H9 (cell line): ENCODE results near the gene UBE2Q1. TPM values are rescaled to one million over a fixed set of nuclear protein-coding genes. Genes with fewer than 3 reads are reported as not detected.

Experiments
- DNase-seq: peaks from one replicate; pipeline ENCODE4 v3.0.0-alpha.2; 2017
- H2AFZ ChIP-seq: one replicate; pipeline ENCODE4 v1.6.1; 2013; ENCODE audit warnings: mild to moderate bottlenecking, low read length, control low read depth, moderate library complexity
- H2AK5ac ChIP-seq: 2 replicates; pipeline ENCODE4 v1.6.1; 2013; ENCODE audit warnings: low read length, control low read depth, mixed read lengths; ENCODE audit not compliant: insufficient read length
- H2BK120ac ChIP-seq: one replicate; pipeline ENCODE4 v1.6.1; 2013; ENCODE audit warnings: low read depth, mild to moderate bottlenecking, low read length, control low read depth, inconsistent platforms; ENCODE audit not compliant: poor library complexity, severe bottlenecking
- H2BK12ac ChIP-seq: 2 replicates; pipeline ENCODE4 v1.6.1; 2013; ENCODE audit warnings: low read length, control low read depth, mixed read lengths, low read depth; ENCODE audit not compliant: insufficient read length
- H2BK15ac ChIP-seq: 2 replicates; pipeline ENCODE4 v1.6.1; 2013; ENCODE audit warnings: low read depth, low read length, control low read depth
- H2BK20ac ChIP-seq: one replicate; pipeline ENCODE4 v1.6.1; 2013; ENCODE audit warnings: low read depth, mild to moderate bottlenecking, low read length, control low read depth, inconsistent platforms; ENCODE audit not compliant: poor library complexity, severe bottlenecking
- H2BK5ac ChIP-seq: 2 replicates; pipeline ENCODE4 v1.6.1; 2013; ENCODE audit warnings: low read length, control low read depth, mixed read lengths; ENCODE audit not compliant: insufficient read length
- H3K14ac ChIP-seq: 2 replicates; pipeline ENCODE4 v1.6.1; 2013; ENCODE audit warnings: low read length, control low read depth; ENCODE audit not compliant: insufficient read depth
- H3K18ac ChIP-seq: 2 replicates; pipeline ENCODE4 v1.6.1; 2013; ENCODE audit warnings: low read depth, mild to moderate bottlenecking, mixed read lengths, low read length, control low read depth; ENCODE audit not compliant: insufficient read length
- H3K23ac ChIP-seq: 2 replicates; pipeline ENCODE4 v1.6.1; 2013; ENCODE audit warnings: low read length, control low read depth, mixed read lengths, low read depth; ENCODE audit not compliant: insufficient read length
- H3K23me2 ChIP-seq: 2 replicates; pipeline ENCODE4 v1.6.1; 2013; ENCODE audit warnings: low read depth, mild to moderate bottlenecking, mixed read lengths, low read length, control low read depth; ENCODE audit not compliant: insufficient read length, poor library complexity, severe bottlenecking
- H3K27ac ChIP-seq: 2 replicates; pipeline ENCODE4 v1.5.1; 2013; ENCODE audit warnings: low read length, control low read depth, mixed read lengths, low read depth; ENCODE audit not compliant: insufficient read length
- H3K27me3 ChIP-seq: 2 replicates; pipeline ENCODE4 v1.6.1; 2013; ENCODE audit warnings: low read length, control low read depth, inconsistent platforms; ENCODE audit not compliant: insufficient read depth
- H3K4ac ChIP-seq: 2 replicates; pipeline ENCODE4 v1.6.1; 2013; ENCODE audit warnings: low read depth, mild to moderate bottlenecking, control low read depth, inconsistent platforms, low read length, moderate library complexity
- H3K4me1 ChIP-seq: 2 replicates; pipeline ENCODE4 v1.6.1; 2013; ENCODE audit warnings: low read length, control low read depth, inconsistent platforms; ENCODE audit not compliant: insufficient read depth
- H3K4me2 ChIP-seq: 2 replicates; pipeline ENCODE4 v1.6.1; 2013; ENCODE audit warnings: low read length, control low read depth, mixed read lengths; ENCODE audit not compliant: insufficient read length, insufficient read depth
- H3K56ac ChIP-seq: 2 replicates; pipeline ENCODE4 v1.6.1; 2013; ENCODE audit warnings: low read depth, mild to moderate bottlenecking, mixed read lengths, low read length, control low read depth; ENCODE audit not compliant: insufficient read length
- H3K79me1 ChIP-seq: 2 replicates; pipeline ENCODE4 v1.6.1; 2013; ENCODE audit warnings: low read depth, mild to moderate bottlenecking, moderate library complexity, low read length, control low read depth, inconsistent platforms; ENCODE audit not compliant: insufficient read depth, poor library complexity, severe bottlenecking
- H3K79me2 ChIP-seq: 2 replicates; pipeline ENCODE4 v1.6.1; 2013; ENCODE audit warnings: low read length, control low read depth, inconsistent platforms; ENCODE audit not compliant: insufficient read depth
- H3K9ac ChIP-seq: 2 replicates; pipeline ENCODE4 v1.6.1; 2013; ENCODE audit warnings: low read length, control low read depth, mixed read lengths; ENCODE audit not compliant: insufficient read length; ENCODE audit errors: extremely low read depth
- H3K9me3 ChIP-seq: one replicate; pipeline ENCODE4 v1.6.1; 2013; ENCODE audit warnings: low read depth, low read length, inconsistent platforms; ENCODE audit not compliant: control insufficient read depth
- H3T11ph ChIP-seq: one replicate; pipeline ENCODE4 v1.6.1; 2013; ENCODE audit warnings: mild to moderate bottlenecking, low read length, control low read depth, inconsistent platforms
- H4K20me1 ChIP-seq: one replicate; pipeline ENCODE4 v1.6.1; 2013; ENCODE audit not compliant: control insufficient read depth, insufficient read length, insufficient read depth
- H4K5ac ChIP-seq: 2 replicates; pipeline ENCODE4 v1.6.1; 2013; ENCODE audit warnings: low read depth, mild to moderate bottlenecking, mixed read lengths, low read length, control low read depth; ENCODE audit not compliant: insufficient read length
- H4K8ac ChIP-seq: replicated peaks from 2 replicates; pipeline ENCODE4 v1.6.1; 2013; ENCODE audit warnings: low read length, control low read depth, mixed read lengths, low read depth; ENCODE audit not compliant: insufficient read length
- H4K91ac ChIP-seq: 2 replicates; pipeline ENCODE4 v1.6.1; 2013; ENCODE audit warnings: low read depth, mild to moderate bottlenecking, moderate library complexity, mixed read lengths, low read length, control low read depth; ENCODE audit not compliant: insufficient read length
- H3K27ac Mint-ChIP-seq, 3 experiments: 2 replicates in 2 of 3; 3 replicates in 1 of 3; pipeline ENCODE4 v1.8.0; 2020 to 2021; ENCODE audit warnings: mixed read lengths in 3 of 3, mild to moderate bottlenecking in 1 of 3, moderate library complexity in 1 of 3
- H3K27me3 Mint-ChIP-seq: 2 replicates; pipeline ENCODE4 v1.8.0; 2021; ENCODE audit warnings: low read depth, mild to moderate bottlenecking, moderate library complexity, mixed read lengths
- H3K36me3 Mint-ChIP-seq, 3 experiments: 2 replicates in 2 of 3; 3 replicates in 1 of 3; pipeline ENCODE4 v1.8.0; 2020 to 2021; ENCODE audit warnings: low read depth in 3 of 3, mixed read lengths in 3 of 3; ENCODE audit not compliant: insufficient read depth in 1 of 3
- H3K4me1 Mint-ChIP-seq, 2 experiments: 2 replicates each; pipeline ENCODE4 v1.8.0; 2020; ENCODE audit warnings: mixed read lengths in 2 of 2
- H3K4me3 Mint-ChIP-seq, 2 experiments: 2 replicates in 1 of 2; 3 replicates in 1 of 2; pipeline ENCODE4 v1.8.0; 2020 to 2021; ENCODE audit warnings: mild to moderate bottlenecking in 2 of 2, mixed read lengths in 2 of 2, moderate library complexity in 1 of 2
- H3K9me3 Mint-ChIP-seq, 2 experiments: 2 replicates in 1 of 2; 3 replicates in 1 of 2; pipeline ENCODE4 v1.8.0; 2020; ENCODE audit warnings: mild to moderate bottlenecking in 2 of 2, mixed read lengths in 2 of 2, moderate library complexity in 1 of 2
- WGBS: extraction: QIAGEN DNeasy Blood & Tissue Kit; methylation state at CpG from one replicate; pipeline ENCODE4 v1.1.7; 2013; ENCODE audit warnings: missing lambda C conversion rate, low lambda C conversion rate, mixed read lengths; ENCODE audit not compliant: insufficient read length; ENCODE audit errors: extremely low coverage; 5-methylcytosine and 5-hydroxymethylcytosine counted together
- total RNA-seq: library from RNA; stranded (reverse); gene quantifications from 2 replicates; pipeline ENCODE4 v1.2.1, GENCODE V29; 2021
- TF ChIP-seq, protein P1 (sequence below): fragments of 200-600 bp; sonication (generic); conservative IDR thresholded peaks from 3 replicates; pipeline ENCODE4 v1.8.0; 2021; ENCODE audit warnings: antibody characterized with exemption, mild to moderate bottlenecking

Gene UBE2Q1
- total RNA-seq, 1 experiment from 2014 or later: 108 TPM

DNA sequence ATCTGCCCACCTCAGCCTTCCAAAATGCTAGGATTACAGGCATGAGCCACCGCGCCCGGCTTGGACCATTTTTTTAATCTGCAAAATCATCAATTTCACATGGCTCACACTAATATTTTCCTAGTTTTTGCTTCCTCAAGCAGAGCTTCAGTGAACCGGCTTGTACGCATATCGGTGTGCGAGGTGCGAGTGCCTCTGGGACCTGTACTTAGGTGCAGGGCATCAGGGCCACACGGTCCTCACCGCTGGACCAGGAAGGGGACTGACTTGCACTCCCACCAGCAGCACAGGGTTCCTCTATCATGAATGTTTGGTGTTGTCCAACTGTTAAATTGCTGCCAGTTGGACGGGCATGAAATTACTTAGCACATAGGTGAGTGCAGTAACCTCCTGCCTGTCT, 40.8 kb downstream of the UBE2Q1 start:
- Mint-ChIP-seq H3K27ac (no peak overlapping the region; a peak in 1 of 7 replicates), H3K9me3 (no peaks in the 10 kb centered on the region), H3K4me3 (no peak overlapping the region), H3K27me3 (peaks cover 14% of the 10 kb centered on the region), H3K4me1 (0 out of 4 replicates have a peak, but pooled peaks cover 0 to 3% of the 10 kb centered on the region in 2 experiments), H3K36me3 (no peaks in the 10 kb centered on the region)
- Histone ChIP-seq H3K79me1 (no peaks in the 10 kb centered on the region), H3K14ac (no peak overlapping the region), H4K20me1 (no peaks in the 10 kb centered on the region), H3K56ac (no peak overlapping the region), H2AFZ (no peak overlapping the region), H3K4me2 (no peak overlapping the region), H2BK20ac (no peak overlapping the region), H2BK5ac (no peak overlapping the region), H3K27me3 (no peaks in the 10 kb centered on the region), H2BK12ac (no peak overlapping the region), H3K9me3 (no peaks in the 10 kb centered on the region), H3K23me2 (no peaks in the 10 kb centered on the region), H4K91ac (no peak overlapping the region), H3K23ac (no peak overlapping the region), H3K18ac (no peak overlapping the region), H2AK5ac (no peak overlapping the region), H3K4ac (no peak overlapping the region), H3K9ac (no peak overlapping the region), H3K27ac (no peak overlapping the region), H3K4me1 (no peaks in the 10 kb centered on the region), H2BK120ac (no peak overlapping the region), H3T11ph (no peak overlapping the region), H4K5ac (no peak overlapping the region), H4K8ac (no peak overlapping the region), H3K79me2 (no peaks in the 10 kb centered on the region), H2BK15ac (no peak overlapping the region)
- TF ChIP-seq, protein P1, sequence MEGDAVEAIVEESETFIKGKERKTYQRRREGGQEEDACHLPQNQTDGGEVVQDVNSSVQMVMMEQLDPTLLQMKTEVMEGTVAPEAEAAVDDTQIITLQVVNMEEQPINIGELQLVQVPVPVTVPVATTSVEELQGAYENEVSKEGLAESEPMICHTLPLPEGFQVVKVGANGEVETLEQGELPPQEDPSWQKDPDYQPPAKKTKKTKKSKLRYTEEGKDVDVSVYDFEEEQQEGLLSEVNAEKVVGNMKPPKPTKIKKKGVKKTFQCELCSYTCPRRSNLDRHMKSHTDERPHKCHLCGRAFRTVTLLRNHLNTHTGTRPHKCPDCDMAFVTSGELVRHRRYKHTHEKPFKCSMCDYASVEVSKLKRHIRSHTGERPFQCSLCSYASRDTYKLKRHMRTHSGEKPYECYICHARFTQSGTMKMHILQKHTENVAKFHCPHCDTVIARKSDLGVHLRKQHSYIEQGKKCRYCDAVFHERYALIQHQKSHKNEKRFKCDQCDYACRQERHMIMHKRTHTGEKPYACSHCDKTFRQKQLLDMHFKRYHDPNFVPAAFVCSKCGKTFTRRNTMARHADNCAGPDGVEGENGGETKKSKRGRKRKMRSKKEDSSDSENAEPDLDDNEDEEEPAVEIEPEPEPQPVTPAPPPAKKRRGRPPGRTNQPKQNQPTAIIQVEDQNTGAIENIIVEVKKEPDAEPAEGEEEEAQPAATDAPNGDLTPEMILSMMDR: no peak
- no peak for DNase-seq
- no CpG with 5 or more reads among the region's 11 CpGs for WGBS
